Spleen (tissue), 7 donors: ENCODE results near the gene TEX11.

Source experiments
- POLR2AphosphoS5 ChIP-seq, 3 donors: sonication (generic); formaldehyde crosslinking; IDR thresholded peaks; one replicate each; pipeline ENCODE4 v1.5.1; 2017; ENCODE audit warnings: antibody characterized with exemption in 3 of 3
- TF ChIP-seq, protein P1 (sequence below), 11 experiments: fragments of 200-600 bp in 7 of 11; fragments of 450-650 bp in 4 of 11; sonication (generic) in 4 of 11; IDR thresholded peaks in 8 of 11; conservative IDR thresholded peaks in 3 of 11; 1 replicate in 7 of 11; 2 replicates in 4 of 11; pipeline versions ENCODE4 v1.4.0 to v1.8.0; 2016 to 2021; ENCODE audit warnings: antibody characterized with exemption in 11 of 11, inconsistent platforms in 4 of 11, mild to moderate bottlenecking in 1 of 11
- donor health status: DM: no; HTN: no; CAD: no; lungs with moderate emphysema.
- donor health status: DM: no; HTN: no; CAD: no.
- donor health status: DM: no; HTN: no; CAD: no.

DNA sequence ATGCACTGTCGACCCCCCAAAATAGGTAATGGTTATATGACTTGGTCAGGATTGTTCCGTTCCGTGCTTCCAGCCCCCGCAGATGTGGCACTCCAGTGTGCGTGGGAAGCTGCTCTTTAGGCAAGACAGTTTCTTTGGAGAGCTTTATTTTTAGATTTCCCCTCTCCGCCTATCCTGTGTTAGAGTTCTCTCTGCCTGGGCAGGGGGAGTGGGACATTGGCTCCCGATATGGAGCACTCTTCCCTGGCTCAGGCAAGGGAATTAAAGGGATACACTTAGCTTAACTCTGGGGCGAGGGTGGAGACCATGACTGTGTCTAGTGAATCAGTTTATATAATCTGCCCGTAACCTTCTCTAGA, 427.9 kb downstream of the TEX11 start:
- TF ChIP-seq, protein P1, sequence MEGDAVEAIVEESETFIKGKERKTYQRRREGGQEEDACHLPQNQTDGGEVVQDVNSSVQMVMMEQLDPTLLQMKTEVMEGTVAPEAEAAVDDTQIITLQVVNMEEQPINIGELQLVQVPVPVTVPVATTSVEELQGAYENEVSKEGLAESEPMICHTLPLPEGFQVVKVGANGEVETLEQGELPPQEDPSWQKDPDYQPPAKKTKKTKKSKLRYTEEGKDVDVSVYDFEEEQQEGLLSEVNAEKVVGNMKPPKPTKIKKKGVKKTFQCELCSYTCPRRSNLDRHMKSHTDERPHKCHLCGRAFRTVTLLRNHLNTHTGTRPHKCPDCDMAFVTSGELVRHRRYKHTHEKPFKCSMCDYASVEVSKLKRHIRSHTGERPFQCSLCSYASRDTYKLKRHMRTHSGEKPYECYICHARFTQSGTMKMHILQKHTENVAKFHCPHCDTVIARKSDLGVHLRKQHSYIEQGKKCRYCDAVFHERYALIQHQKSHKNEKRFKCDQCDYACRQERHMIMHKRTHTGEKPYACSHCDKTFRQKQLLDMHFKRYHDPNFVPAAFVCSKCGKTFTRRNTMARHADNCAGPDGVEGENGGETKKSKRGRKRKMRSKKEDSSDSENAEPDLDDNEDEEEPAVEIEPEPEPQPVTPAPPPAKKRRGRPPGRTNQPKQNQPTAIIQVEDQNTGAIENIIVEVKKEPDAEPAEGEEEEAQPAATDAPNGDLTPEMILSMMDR (IDR thresholded peaks at IDR 0.05 in 8 of 11, conservative IDR thresholded peaks at IDR 0.05 in 3 of 11), result no peak
- TF ChIP-seq POLR2AphosphoS5 (IDR thresholded peaks at IDR 0.05), result peak in 1 of 3 donors; percentile 8
